Spleen (tissue), 7 donors: Measurements from ENCODE around the gene PTPN3.

ENCODE experiments used
- CTCF ChIP-seq, 11 experiments: fragments of 200-600 bp in 7 of 11; fragments of 450-650 bp in 4 of 11; sonication (generic) in 4 of 11; IDR thresholded peaks in 8 of 11; conservative IDR thresholded peaks in 3 of 11; 1 replicate in 7 of 11; 2 replicates in 4 of 11; pipeline versions ENCODE4 v1.4.0 to v1.8.0; 2016 to 2021; ENCODE audit warnings: antibody characterized with exemption in 11 of 11, inconsistent platforms in 4 of 11, mild to moderate bottlenecking in 1 of 11
- POLR2A ChIP-seq, 3 donors: fragments of 450-650 bp; IDR thresholded peaks; one replicate each; pipeline ENCODE4 v1.5.1; 2017; ENCODE audit warnings: antibody characterized with exemption in 3 of 3, mild to moderate bottlenecking in 1 of 3
- POLR2AphosphoS5 ChIP-seq, 3 donors: sonication (generic); formaldehyde crosslinking; IDR thresholded peaks; one replicate each; pipeline ENCODE4 v1.5.1; 2017; ENCODE audit warnings: antibody characterized with exemption in 3 of 3
- donor health status: DM: no; HTN: no; CAD: no; lungs with moderate emphysema.
- donor health status: DM: no; HTN: no; CAD: no.
- donor health status: DM: no; HTN: no; CAD: no.

- TF ChIP-seq CTCF (IDR thresholded peaks at IDR 0.05 in 8 of 11, conservative IDR thresholded peaks at IDR 0.05 in 3 of 11): no peak
- TF ChIP-seq POLR2A (IDR thresholded peaks at IDR 0.05): no peak
- no peak for TF ChIP-seq POLR2AphosphoS5 (IDR thresholded peaks at IDR 0.05)
These were observed 36.0 kb upstream of the PTPN3 start for GRCh38 chr9:109534151-109534550.
